K562 (cell line): ENCODE results near the gene MINK1. TPM values are rescaled to one million over a fixed set of nuclear protein-coding genes. Genes with fewer than 3 reads are reported as not detected.
A peak's percentile ranks its signal among the peaks of the same experiment; 100 is the strongest.

Experiments used
- ARID1B ChIP-seq: fragments of 450-650 bp; IDR thresholded peaks from 2 replicates; pipeline ENCODE4 v1.6.1; 2016; ENCODE audit warnings: antibody characterized with exemption, mild to moderate bottlenecking, inconsistent platforms
- BMI1 ChIP-seq: fragments of 150-350 bp; IDR thresholded peaks from 2 replicates; pipeline ENCODE4 v1.6.1; 2014; ENCODE audit warnings: low read length
- CXXC5 ChIP-seq: fragments of 250-450 bp; sonication (Bioruptor Pico); IDR thresholded peaks from 2 replicates; pipeline ENCODE4 v1.8.0; 2022; ENCODE audit warnings: inconsistent platforms, mild to moderate bottlenecking, moderate library complexity
- ELK3 ChIP-seq: fragments of 450-650 bp; formaldehyde crosslinking; IDR thresholded peaks from 2 replicates; pipeline ENCODE4 v1.4.0; 2020; ENCODE audit warnings: mild to moderate bottlenecking
- ETS2 ChIP-seq: IDR thresholded peaks from 2 replicates; pipeline ENCODE4 v1.6.1; 2016; ENCODE audit warnings: borderline replicate concordance, missing genetic modification characterization, mild to moderate bottlenecking, moderate library complexity, missing compliant biosample characterization; ENCODE audit not compliant: poor library complexity, severe bottlenecking
- FOXJ2 ChIP-seq: fragments of 200-800 bp; sonication (Bioruptor generic); IDR thresholded peaks from 2 replicates; pipeline ENCODE4 v1.6.1; 2016; ENCODE audit warnings: missing genetic modification characterization, missing compliant biosample characterization
- GTF2F1 ChIP-seq: IDR thresholded peaks from 2 replicates; pipeline ENCODE4 v1.6.1; 2011; ENCODE audit warnings: low read depth, low read length, improper control_type of control experiment
- MCM3 ChIP-seq: fragments of 450-650 bp; IDR thresholded peaks from 2 replicates; pipeline ENCODE4 v1.6.1; 2016
- NCOA2 ChIP-seq, 2 experiments: fragments of 450-650 bp; IDR thresholded peaks; 2 replicates each; pipeline ENCODE4 v1.6.1; 2018; ENCODE audit warnings: mild to moderate bottlenecking in 2 of 2, moderate library complexity in 1 of 2; ENCODE audit not compliant: partially characterized antibody in 2 of 2
- PHB2 ChIP-seq: fragments of 450-650 bp; IDR thresholded peaks from 2 replicates; pipeline ENCODE4 v1.6.1; 2017; ENCODE audit warnings: low read depth
- PTBP1 ChIP-seq: fragments of 200-400 bp; formaldehyde crosslinking; IDR thresholded peaks from 2 replicates; pipeline ENCODE4 v1.6.1; 2017; ENCODE audit warnings: low read depth, low read length
- RBM14 ChIP-seq: fragments of 200-400 bp; formaldehyde crosslinking; IDR thresholded peaks from 2 replicates; pipeline ENCODE4 v1.6.1; 2018; ENCODE audit warnings: low read depth, mild to moderate bottlenecking, low read length, moderate library complexity, borderline replicate concordance; ENCODE audit not compliant: insufficient read depth
- TBL1XR1 ChIP-seq, 2 experiments: IDR thresholded peaks; 2 replicates each; pipeline ENCODE4 v1.6.1; 2012; ENCODE audit warnings: improper control_type of control experiment in 2 of 2, low read length in 2 of 2, mild to moderate bottlenecking in 1 of 2
- TBP ChIP-seq: optimal IDR thresholded peaks from 2 replicates; pipeline ENCODE3; 2011; ENCODE audit warnings: low read depth, low read length, improper control_type of control experiment
- TFE3 ChIP-seq: fragments of 450-650 bp; formaldehyde crosslinking; IDR thresholded peaks from 2 replicates; pipeline ENCODE4 v1.4.0; 2020; ENCODE audit warnings: mild to moderate bottlenecking, mixed read lengths
- VEZF1 ChIP-seq: fragments of 200-800 bp; sonication (Bioruptor generic); IDR thresholded peaks from 2 replicates; pipeline ENCODE4 v1.6.1; 2017; ENCODE audit warnings: missing genetic modification characterization, missing compliant biosample characterization
- ZFPM2 ChIP-seq: fragments of 250-450 bp; sonication (Bioruptor Pico); IDR thresholded peaks from 2 replicates; pipeline ENCODE4 v1.5.1; 2022; ENCODE audit warnings: mild to moderate bottlenecking
- ZNF165 ChIP-seq: fragments of 250-450 bp; sonication (Bioruptor Pico); IDR thresholded peaks from 2 replicates; pipeline ENCODE4 v1.4.0; 2020; ENCODE audit warnings: borderline replicate concordance
- polyA plus RNA-seq, 8 experiments: library from polyadenylated mRNA; depleted of rRNA in 4 of 8; stranded (reverse) in 5 of 8; unstranded in 3 of 8; fragments of >200 nt; fragmentation: Nextera tagmentation in 2 of 8; fragmentation: Illumina TruSeq in 1 of 8; extraction: Ambion mirVana in 2 of 8; extraction: Trizol in 1 of 8; gene quantifications; 2 replicates each; pipeline versions ENCODE4 v1.2.1 to v1.2.3, GENCODE V29; 2011 to 2014; ENCODE audit warnings: inconsistent platforms in 1 of 8, missing spikeins in 1 of 8
- total RNA-seq, 7 experiments: library from RNA; depleted of rRNA in 6 of 7; stranded (reverse); fragments of >200 nt in 6 of 7; fragmentation: Illumina TruSeq in 2 of 7; extraction: Trizol in 2 of 7; gene quantifications; 2 replicates each; pipeline versions ENCODE4 v1.2.1 to v1.2.3, GENCODE V29; 2011 to 2021; ENCODE audit warnings: low replicate concordance in 1 of 7

The MINK1 gene
- total and polyA plus RNA-seq, 9 of the 15 experiments (the other 6 are each of a cell fraction or from before 2014, with no cell fraction given): 0.11 to 54.2 (median 14.9) TPM

- peak; percentile 17; the same call in 1 of the 2 replicates for TF ChIP-seq VEZF1 (CRISPR knock-in tag)
- no peak for TF ChIP-seq ZNF165 (CRISPR knock-in tag)
- TF ChIP-seq TBL1XR1 (IDR thresholded peaks at IDR 0.05; ENCODE audit: low read length in 2 of 2): no peak
- TF ChIP-seq NCOA2 (IDR thresholded peaks at IDR 0.05; ENCODE audit: partially characterized antibody in 2 of 2): no peak
- no peak for TF ChIP-seq BMI1
- no peak for TF ChIP-seq CXXC5 (CRISPR knock-in tag)
- TF ChIP-seq PTBP1: no peak
- no peak for TF ChIP-seq MCM3
- no peak for TF ChIP-seq ELK3 (CRISPR knock-in tag)
- no peak for TF ChIP-seq FOXJ2 (tag)
- TF ChIP-seq GTF2F1: no peak
- 0 out of 2 replicates have a peak, but pooled peaks have one; percentile 18 for TF ChIP-seq ARID1B
- TF ChIP-seq TFE3 (CRISPR knock-in tag): no peak
- TF ChIP-seq PHB2: no peak
- no peak for TF ChIP-seq TBP
- TF ChIP-seq ETS2 (tag): no peak
- TF ChIP-seq RBM14: no peak
- no peak for TF ChIP-seq ZFPM2
Measured at GRCh38 chr17:4856271-4856936, 23.3 kb downstream of the MINK1 start (continued).
